ENCODE data around the gene MORN3.
"Not testable (repeated sequence)": the region's sequence is repeated elsewhere in the genome, so short reads cannot be mapped to it uniquely, and the experiment has no call there.

MORN3 gene

DNA sequence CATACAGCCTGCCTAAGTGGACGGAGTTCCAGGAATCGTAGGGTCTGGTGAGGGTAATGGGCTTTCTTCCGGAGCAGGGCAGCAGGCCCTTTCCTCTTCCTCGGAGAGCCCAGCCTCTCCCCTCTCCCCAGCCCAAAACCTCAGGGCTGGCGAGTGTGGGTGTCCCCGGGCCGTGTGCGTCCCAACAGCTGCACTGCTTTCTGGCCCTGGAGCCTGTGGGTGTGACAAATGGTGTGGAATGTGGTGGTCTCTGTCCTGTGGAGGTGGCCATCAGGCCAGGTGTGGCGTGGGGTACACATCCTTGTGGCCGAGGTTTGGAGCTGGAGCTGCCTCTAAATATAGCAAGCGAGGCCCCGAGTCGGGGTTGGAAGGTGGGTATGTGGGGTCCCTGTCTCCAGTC is 34.6 kb downstream of the MORN3 start:
- DNase-seq (ENCODE audit: low read depth in 1 of 2, low spot score in 1 of 2), result no peak
- TF ChIP-seq GABPA (IDR thresholded peaks at IDR 0.05; ENCODE audit: low read depth) (no peak), SPI1 (IDR thresholded peaks at IDR 0.05; ENCODE audit: borderline replicate concordance, low read depth) (no peak), POLR2AphosphoS5 (IDR thresholded peaks at IDR 0.05; ENCODE audit: low read depth) (no peak)
- TF ChIP-seq, protein P1, sequence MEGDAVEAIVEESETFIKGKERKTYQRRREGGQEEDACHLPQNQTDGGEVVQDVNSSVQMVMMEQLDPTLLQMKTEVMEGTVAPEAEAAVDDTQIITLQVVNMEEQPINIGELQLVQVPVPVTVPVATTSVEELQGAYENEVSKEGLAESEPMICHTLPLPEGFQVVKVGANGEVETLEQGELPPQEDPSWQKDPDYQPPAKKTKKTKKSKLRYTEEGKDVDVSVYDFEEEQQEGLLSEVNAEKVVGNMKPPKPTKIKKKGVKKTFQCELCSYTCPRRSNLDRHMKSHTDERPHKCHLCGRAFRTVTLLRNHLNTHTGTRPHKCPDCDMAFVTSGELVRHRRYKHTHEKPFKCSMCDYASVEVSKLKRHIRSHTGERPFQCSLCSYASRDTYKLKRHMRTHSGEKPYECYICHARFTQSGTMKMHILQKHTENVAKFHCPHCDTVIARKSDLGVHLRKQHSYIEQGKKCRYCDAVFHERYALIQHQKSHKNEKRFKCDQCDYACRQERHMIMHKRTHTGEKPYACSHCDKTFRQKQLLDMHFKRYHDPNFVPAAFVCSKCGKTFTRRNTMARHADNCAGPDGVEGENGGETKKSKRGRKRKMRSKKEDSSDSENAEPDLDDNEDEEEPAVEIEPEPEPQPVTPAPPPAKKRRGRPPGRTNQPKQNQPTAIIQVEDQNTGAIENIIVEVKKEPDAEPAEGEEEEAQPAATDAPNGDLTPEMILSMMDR (IDR thresholded peaks at IDR 0.05; ENCODE audit: insufficient read depth, low read length), result no peak
- TF ChIP-seq, protein P2, sequence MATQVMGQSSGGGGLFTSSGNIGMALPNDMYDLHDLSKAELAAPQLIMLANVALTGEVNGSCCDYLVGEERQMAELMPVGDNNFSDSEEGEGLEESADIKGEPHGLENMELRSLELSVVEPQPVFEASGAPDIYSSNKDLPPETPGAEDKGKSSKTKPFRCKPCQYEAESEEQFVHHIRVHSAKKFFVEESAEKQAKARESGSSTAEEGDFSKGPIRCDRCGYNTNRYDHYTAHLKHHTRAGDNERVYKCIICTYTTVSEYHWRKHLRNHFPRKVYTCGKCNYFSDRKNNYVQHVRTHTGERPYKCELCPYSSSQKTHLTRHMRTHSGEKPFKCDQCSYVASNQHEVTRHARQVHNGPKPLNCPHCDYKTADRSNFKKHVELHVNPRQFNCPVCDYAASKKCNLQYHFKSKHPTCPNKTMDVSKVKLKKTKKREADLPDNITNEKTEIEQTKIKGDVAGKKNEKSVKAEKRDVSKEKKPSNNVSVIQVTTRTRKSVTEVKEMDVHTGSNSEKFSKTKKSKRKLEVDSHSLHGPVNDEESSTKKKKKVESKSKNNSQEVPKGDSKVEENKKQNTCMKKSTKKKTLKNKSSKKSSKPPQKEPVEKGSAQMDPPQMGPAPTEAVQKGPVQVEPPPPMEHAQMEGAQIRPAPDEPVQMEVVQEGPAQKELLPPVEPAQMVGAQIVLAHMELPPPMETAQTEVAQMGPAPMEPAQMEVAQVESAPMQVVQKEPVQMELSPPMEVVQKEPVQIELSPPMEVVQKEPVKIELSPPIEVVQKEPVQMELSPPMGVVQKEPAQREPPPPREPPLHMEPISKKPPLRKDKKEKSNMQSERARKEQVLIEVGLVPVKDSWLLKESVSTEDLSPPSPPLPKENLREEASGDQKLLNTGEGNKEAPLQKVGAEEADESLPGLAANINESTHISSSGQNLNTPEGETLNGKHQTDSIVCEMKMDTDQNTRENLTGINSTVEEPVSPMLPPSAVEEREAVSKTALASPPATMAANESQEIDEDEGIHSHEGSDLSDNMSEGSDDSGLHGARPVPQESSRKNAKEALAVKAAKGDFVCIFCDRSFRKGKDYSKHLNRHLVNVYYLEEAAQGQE (IDR thresholded peaks at IDR 0.05; ENCODE audit: insufficient replicate concordance, low read depth), result no peak
- Histone ChIP-seq H3K4me3 (replicated peaks; ENCODE audit: insufficient read depth, low read length) (no peak overlapping the region), H3K27me3 (ENCODE audit: insufficient read depth, poor library complexity, severe bottlenecking) (no peaks in the 10 kb centered on the region), H3K27ac (replicated peaks) (no peak overlapping the region)

DNA sequence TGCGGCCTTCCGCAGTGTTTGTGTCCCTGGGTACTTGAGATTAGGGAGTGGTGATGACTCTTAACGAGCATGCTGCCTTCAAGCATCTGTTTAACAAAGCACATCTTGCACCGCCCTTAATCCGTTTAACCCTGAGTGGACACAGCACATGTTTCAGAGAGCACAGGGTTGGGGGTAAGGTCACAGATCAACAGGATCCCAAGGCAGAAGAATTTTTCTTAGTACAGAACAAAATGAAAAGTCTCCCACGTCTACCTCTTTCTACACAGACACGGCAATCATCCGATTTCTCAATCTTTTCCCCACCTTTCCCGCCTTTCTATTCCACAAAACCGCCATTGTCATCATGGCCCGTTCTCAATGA is 35.6 kb downstream of the MORN3 start:
- H3K27ac ChIP-seq (replicated peaks); H3K27me3 ChIP-seq (ENCODE audit: insufficient read depth, poor library complexity, severe bottlenecking); H3K4me3 ChIP-seq (replicated peaks; ENCODE audit: insufficient read depth, low read length); DNase-seq (ENCODE audit: low read depth in 1 of 2, low spot score in 1 of 2): not testable (repeated sequence)

DNA sequence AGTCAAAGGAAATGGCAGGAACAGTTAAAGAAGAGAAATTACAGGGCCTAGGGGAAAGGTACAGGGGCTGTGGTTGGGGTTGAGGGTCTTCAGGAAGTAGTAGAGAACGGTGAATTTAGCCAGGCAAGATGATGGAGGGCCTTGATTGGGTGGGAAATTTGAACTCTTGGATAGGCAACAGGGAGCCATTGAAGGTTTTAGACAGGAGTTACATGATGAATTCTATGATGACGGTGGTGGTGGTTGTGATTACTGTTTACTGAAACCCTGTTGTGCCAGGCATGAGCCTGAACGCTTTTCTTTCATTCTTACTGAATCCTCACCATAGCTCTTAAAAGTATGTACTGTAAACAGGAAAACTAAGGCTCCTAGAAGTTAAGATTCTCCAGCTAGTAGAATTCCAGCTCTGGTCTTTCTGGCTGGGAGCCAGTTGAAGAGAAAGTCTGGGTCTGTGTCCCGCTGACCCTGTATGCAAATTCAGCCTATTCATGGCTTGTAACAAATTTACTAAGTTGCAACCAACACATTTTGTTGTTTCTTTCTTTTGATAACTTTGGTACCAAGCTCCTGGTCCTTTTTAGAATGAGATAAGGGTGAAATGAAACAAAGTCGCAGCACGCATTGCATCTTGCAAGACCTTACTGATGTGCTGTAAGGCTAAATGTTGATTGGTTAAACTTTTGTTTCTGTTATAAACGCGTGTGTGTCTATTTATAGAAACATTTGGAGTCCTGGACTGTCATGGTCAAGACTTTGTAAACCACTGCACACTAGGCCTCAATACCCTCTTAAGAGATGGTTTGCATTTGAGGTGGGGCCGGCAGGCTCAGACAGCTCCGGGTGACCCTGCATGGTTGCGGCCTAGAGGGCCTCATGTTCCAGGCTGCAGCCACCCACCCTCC is 37.1 kb downstream of the MORN3 start:
- Histone ChIP-seq H3K27ac (replicated peaks) (no peak overlapping the region; the same call in 1 of the 2 replicates), H3K4me3 (replicated peaks; ENCODE audit: insufficient read depth, low read length) (no peak overlapping the region), H3K27me3 (ENCODE audit: insufficient read depth, poor library complexity, severe bottlenecking) (no peaks in the 10 kb centered on the region)
- TF ChIP-seq, protein P2 (IDR thresholded peaks at IDR 0.05; ENCODE audit: insufficient replicate concordance, low read depth), result no peak
- TF ChIP-seq POLR2AphosphoS5 (IDR thresholded peaks at IDR 0.05; ENCODE audit: low read depth), result no peak
- TF ChIP-seq, protein P1 (IDR thresholded peaks at IDR 0.05; ENCODE audit: insufficient read depth, low read length), result no peak
- no peak for TF ChIP-seq GABPA (IDR thresholded peaks at IDR 0.05; ENCODE audit: low read depth)
- no peak for TF ChIP-seq SPI1 (IDR thresholded peaks at IDR 0.05; ENCODE audit: borderline replicate concordance, low read depth)
- no peak for DNase-seq (ENCODE audit: low read depth in 1 of 2, low spot score in 1 of 2)

DNA sequence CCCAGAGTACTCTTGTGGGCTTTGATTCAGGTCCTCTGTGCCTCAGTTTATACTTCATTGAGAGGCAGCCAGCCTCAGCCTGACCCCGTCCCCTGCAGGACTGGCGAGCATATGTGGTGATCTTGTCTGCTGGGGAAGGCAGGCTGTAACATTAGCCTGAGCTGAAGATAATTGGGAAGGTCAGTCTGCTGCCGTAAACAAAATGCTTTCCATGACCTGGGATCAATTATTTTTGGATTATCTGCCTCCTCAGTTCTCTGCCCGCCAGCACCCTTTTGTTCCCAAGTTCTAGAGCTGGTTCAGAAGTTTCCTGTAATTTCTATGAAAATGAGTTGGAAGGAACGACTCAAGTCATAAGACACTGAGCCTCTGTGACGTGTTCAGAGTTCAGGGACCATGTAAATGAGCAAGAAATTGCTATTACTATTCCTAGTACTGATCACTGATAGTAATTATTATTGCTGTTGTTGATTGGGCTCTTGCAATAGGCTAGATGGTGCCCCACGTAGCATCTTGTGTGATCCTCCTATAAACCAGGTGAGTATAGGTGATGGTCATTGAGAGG is 38.6 kb downstream of the MORN3 start:
- H3K27ac ChIP-seq (replicated peaks), result no peak overlapping the region; the same call in 1 of the 2 replicates

More for the DNA sequence above, 38.6 kb downstream of the MORN3 start:
- DNase-seq (ENCODE audit: low read depth in 1 of 2, low spot score in 1 of 2), result no peak
- no peak overlapping the region for H3K4me3 ChIP-seq (replicated peaks; ENCODE audit: insufficient read depth, low read length)
- no peaks in the 10 kb centered on the region for H3K27me3 ChIP-seq (ENCODE audit: insufficient read depth, poor library complexity, severe bottlenecking)
- TF ChIP-seq SPI1 (IDR thresholded peaks at IDR 0.05; ENCODE audit: borderline replicate concordance, low read depth), result no peak
- TF ChIP-seq GABPA (IDR thresholded peaks at IDR 0.05; ENCODE audit: low read depth), result no peak
- TF ChIP-seq POLR2AphosphoS5 (IDR thresholded peaks at IDR 0.05; ENCODE audit: low read depth), result no peak
- TF ChIP-seq, protein P2 (IDR thresholded peaks at IDR 0.05; ENCODE audit: insufficient replicate concordance, low read depth), result no peak
- TF ChIP-seq, protein P1 (IDR thresholded peaks at IDR 0.05; ENCODE audit: insufficient read depth, low read length), result no peak

All from HL-60 (cell line).